RWPE1 (cell line): ENCODE data around the gene OSBPL9.

ENCODE experiments used
- CTCF ChIA-PET: fragments of 350-600 bp; sonication (Branson Sonifier 250); formaldehyde crosslinking; extraction: SDS; loops from one replicate; lab custom pipeline; 2021; lab: Yijun Ruan, JAX
- POLR2A ChIA-PET: fragments of 400-600 bp; formaldehyde crosslinking; extraction: SDS; loops from one replicate; lab custom pipeline; 2020; ENCODE audit warnings: antibody characterized with exemption; ENCODE audit not compliant: low non-redundant PET; lab: Yijun Ruan, JAX
- DNase-seq: peaks from one replicate; pipeline ENCODE4 v3.0.0; 2012; ENCODE audit warnings: low spot score
- H3K27ac ChIP-seq: fragments of 450-650 bp; 2 replicates; pipeline ENCODE4 v1.5.1; 2017
- CTCF ChIP-seq: fragments of 450-650 bp; conservative IDR thresholded peaks from 2 replicates; pipeline ENCODE4 v1.5.1; 2017; ENCODE audit warnings: low read depth, mild to moderate bottlenecking

The OSBPL9 gene

DNA sequence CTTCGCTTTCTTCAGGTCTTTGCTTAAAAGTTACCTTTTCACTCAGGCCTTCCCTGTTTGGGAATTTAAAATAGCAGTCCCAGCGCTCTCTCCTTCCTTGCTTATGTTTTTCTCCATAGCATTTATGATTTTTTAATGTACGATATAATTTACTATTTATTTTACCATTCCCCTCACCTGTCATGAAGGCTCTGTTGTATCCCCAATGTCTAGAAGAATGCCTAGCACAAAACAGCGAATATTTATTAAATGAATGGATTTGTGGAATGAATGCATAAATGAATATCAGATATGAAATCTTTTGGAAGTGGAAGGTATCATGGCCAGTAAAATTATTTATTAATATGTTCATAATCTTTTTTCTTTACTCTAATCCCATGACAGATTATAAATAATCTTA is 402 bp upstream of the OSBPL9 start:
- no peak for TF ChIP-seq CTCF
- POLR2A ChIA-PET = no interaction called here
- no peak for DNase-seq
- H3K27ac ChIP-seq = no peak overlapping the region
- CTCF ChIA-PET = interaction anchor here (0.6 kb wide), 1 partner anchor 38 kb away, joined by 3 read pairs; no protein-coding TSS in a partner anchor

GRCh38 chr1:51618715-51619114 is 1.8 kb downstream of the OSBPL9 start:
- POLR2A ChIA-PET = no interaction called here
- no peak for DNase-seq
- CTCF ChIA-PET = no interaction called here
- no peak for TF ChIP-seq CTCF
- no peak overlapping the region for H3K27ac ChIP-seq

DNA sequence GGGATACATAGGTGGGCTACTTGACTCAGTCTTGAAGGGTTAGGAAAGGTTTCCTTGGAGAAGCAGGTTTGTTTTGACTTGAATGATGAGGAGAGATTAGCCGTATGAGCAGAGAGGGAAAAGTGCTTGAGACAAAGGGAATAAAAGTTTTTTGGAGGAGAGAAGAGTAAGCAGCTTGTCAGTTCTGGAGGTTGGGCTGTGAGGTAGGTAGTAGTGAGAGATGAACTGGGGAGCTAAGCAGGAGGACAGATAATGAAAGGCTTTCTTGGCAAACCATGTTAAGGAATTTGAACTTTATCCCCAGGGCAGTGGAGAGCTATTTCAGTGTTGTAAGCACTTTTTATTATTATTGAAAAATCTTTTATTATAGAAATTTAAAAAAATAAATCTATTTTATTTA is 3.6 kb downstream of the OSBPL9 start:
- no peak for DNase-seq
- CTCF ChIA-PET = no interaction called here
- POLR2A ChIA-PET = no interaction called here
- H3K27ac ChIP-seq = no peak overlapping the region
- TF ChIP-seq CTCF = no peak

DNA sequence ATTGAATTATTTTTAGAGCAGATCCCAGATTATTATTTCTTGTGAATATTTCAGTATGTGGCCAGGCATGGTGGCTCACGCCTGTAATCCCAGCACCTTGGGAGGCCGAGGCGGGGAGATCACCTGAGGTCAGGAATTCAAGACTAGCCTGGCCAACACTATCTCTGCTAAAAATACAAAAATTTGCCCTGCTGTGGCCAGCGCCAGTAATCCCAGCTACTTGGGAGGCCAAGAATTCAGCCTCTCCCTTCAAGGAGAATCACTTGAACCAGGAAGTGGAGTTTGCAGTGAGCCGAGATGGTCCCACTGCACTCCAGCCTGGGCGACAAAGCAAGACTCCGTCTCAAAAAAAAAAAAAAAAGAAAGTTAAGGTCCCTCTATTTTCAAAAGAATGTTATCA is 4.3 kb downstream of the OSBPL9 start:
- no peak for DNase-seq
- ChIA-PET POLR2A (no interaction called here), CTCF (no interaction called here)
- no peak overlapping the region for H3K27ac ChIP-seq
- no peak for TF ChIP-seq CTCF

- CTCF ChIA-PET = no interaction called here
- POLR2A ChIA-PET = no interaction called here
- H3K27ac ChIP-seq = no peak overlapping the region
- DNase-seq = no peak
- no peak for TF ChIP-seq CTCF
These were observed 5.1 kb downstream of the OSBPL9 start for GRCh38 chr1:51621841-51622454.

DNA sequence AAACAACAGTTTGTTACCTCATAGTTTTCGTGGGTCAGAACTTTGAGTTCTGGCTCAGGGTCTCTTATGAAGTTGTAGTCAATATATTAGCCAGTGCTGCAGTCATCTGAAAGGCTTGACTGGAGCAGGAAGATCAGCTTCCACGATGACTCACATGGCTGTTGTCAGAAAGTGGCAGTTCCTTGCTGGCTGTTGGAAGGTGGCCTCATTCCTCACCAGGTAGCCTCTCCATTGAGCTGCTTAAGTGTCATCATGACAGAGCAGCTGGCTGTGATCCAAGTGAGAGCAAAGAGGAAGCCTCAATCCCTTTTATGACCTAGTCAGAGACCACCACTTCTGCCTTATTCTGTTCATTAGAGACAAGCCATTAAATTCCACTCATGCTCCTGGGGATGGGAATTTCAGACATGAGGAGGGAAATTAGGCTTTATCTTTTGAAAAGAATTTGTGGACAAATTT is 5.6 kb downstream of the OSBPL9 start:
- DNase-seq = peak; percentile 69
- no peak for TF ChIP-seq CTCF
- H3K27ac ChIP-seq = peak overlapping the region; percentile 33; the same call in 1 of the 2 replicates
- CTCF ChIA-PET = no interaction called here
- POLR2A ChIA-PET = no interaction called here
